DND-41 (cell line): ENCODE results near the gene NHLRC2.

Source experiments
- ATAC-seq: fragments of 200-7000 bp; cut with Tn5 transposase; 3 replicates; pipeline ENCODE4 v1.9.1; 2021; ENCODE audit warnings: low read depth; ENCODE audit not compliant: insufficient read depth
- DNase-seq: peaks from one replicate; pipeline ENCODE4 v3.0.0-alpha.2; 2020
- H2AFZ ChIP-seq: 2 replicates; pipeline ENCODE4 v1.6.0; 2012; ENCODE audit warnings: low read depth, low read length
- H3K27ac ChIP-seq: 2 replicates; pipeline ENCODE4 v1.5.1; 2012; ENCODE audit warnings: low read length, inconsistent platforms
- H3K27me3 ChIP-seq: fragments of 200-600 bp; sonication (generic); 2 replicates; pipeline ENCODE4 v1.6.0; 2012; ENCODE audit warnings: low read length, mild to moderate bottlenecking, inconsistent platforms; ENCODE audit not compliant: insufficient read depth, poor library complexity
- H3K36me3 ChIP-seq: 2 replicates; pipeline ENCODE4 v1.5.1; 2012; ENCODE audit warnings: low read length, inconsistent platforms; ENCODE audit not compliant: insufficient read depth
- H3K4me1 ChIP-seq: 2 replicates; pipeline ENCODE4 v1.5.1; 2012; ENCODE audit warnings: mild to moderate bottlenecking, low read length; ENCODE audit not compliant: insufficient read depth
- H3K4me2 ChIP-seq: 2 replicates; pipeline ENCODE4 v1.6.0; 2012; ENCODE audit warnings: mild to moderate bottlenecking, moderate library complexity, low read length, inconsistent platforms; ENCODE audit not compliant: insufficient read depth
- H3K4me3 ChIP-seq, 2 experiments: fragments of 200-600 bp in 1 of 2; shearing (Covaris generic) in 1 of 2; 2 replicates each; pipeline ENCODE4 v1.5.1; 2012 to 2016; ENCODE audit warnings: inconsistent platforms in 2 of 2, low read length in 2 of 2, mild to moderate bottlenecking in 2 of 2, low read depth in 1 of 2, moderate library complexity in 1 of 2
- H3K79me2 ChIP-seq: 2 replicates; pipeline ENCODE4 v1.6.0; 2012; ENCODE audit warnings: low read length, inconsistent platforms; ENCODE audit not compliant: insufficient read depth
- H3K9ac ChIP-seq: 2 replicates; pipeline ENCODE4 v1.6.0; 2012; ENCODE audit warnings: low read depth, mild to moderate bottlenecking, inconsistent platforms, low read length, moderate library complexity
- H3K9me3 ChIP-seq: 2 replicates; pipeline ENCODE4 v1.5.1; 2012; ENCODE audit warnings: low read length, moderate library complexity, mild to moderate bottlenecking, inconsistent platforms; ENCODE audit not compliant: insufficient read depth, severe bottlenecking
- H4K20me1 ChIP-seq: 2 replicates; pipeline ENCODE4 v1.6.0; 2012; ENCODE audit warnings: low read length; ENCODE audit not compliant: insufficient read depth
- EZH2 ChIP-seq: IDR thresholded peaks from 3 replicates; pipeline ENCODE4 v1.6.1; 2012; ENCODE audit warnings: borderline replicate concordance, low read depth, mild to moderate bottlenecking, moderate library complexity, low read length, inconsistent platforms; ENCODE audit not compliant: severe bottlenecking
- TF ChIP-seq, protein P1 (sequence below): IDR thresholded peaks from 2 replicates; pipeline ENCODE4 v1.5.1; 2012; ENCODE audit warnings: borderline replicate concordance, low read length, moderate library complexity, mild to moderate bottlenecking; ENCODE audit not compliant: poor library complexity, severe bottlenecking; ENCODE audit errors: extremely low read depth

Gene NHLRC2

DNA sequence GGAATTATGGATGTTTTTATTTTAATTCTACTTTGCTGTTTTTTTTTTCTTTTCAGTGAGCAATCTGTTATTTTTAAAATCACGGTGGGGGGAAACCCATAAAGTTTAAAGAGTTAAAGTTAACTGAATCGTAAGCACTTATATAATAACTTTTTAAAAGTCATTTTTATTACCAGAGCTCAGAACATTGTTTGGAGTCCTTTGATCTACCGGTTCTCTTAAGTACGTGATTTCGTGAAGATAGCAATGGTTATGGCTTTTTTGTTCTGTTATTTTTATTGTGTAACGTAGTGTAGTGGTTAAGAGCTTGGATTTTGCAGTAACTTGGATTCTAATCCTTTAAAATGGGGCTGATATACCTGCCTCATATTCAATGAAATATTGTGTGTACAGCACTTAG lies 57.4 kb downstream of the NHLRC2 start:
- H3K27me3 ChIP-seq, result no peaks in the 10 kb centered on the region
- H3K9ac ChIP-seq, result no peak overlapping the region
- no peaks in the 10 kb centered on the region for H4K20me1 ChIP-seq
- no peak for DNase-seq
- no peak overlapping the region for H3K27ac ChIP-seq
- no peak overlapping the region for H2AFZ ChIP-seq
- H3K79me2 ChIP-seq, result no peaks in the 10 kb centered on the region
- no peaks in the 10 kb centered on the region for H3K9me3 ChIP-seq
- no peak for TF ChIP-seq EZH2
- H3K36me3 ChIP-seq, result peaks cover 34% of the 10 kb centered on the region
- no peak overlapping the region for H3K4me3 ChIP-seq
- no peak overlapping the region for H3K4me2 ChIP-seq
- no peak for ATAC-seq
- no peaks in the 10 kb centered on the region for H3K4me1 ChIP-seq

DNA sequence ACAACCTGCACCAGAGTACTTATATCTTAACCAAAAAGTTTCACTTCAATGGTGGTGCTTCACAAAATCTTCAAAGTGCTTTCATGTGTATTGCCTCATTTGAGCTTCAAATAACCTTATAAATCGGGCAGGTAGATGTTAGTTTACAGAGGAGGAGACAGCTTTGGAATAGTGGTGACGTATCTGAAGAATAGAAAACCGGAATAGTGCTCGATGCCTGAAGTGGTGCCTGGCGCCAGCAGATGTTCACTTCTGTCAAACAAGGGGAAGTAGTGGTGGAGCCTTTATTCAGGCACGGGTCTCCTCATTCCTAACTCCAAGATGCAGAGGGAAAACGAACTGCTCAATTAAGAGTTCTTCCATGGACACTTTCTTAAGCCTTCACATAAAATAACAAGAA lies 58.1 kb downstream of the NHLRC2 start:
- Histone ChIP-seq H3K27me3 (no peaks in the 10 kb centered on the region), H3K9me3 (no peaks in the 10 kb centered on the region), H2AFZ (no peak overlapping the region), H3K4me1 (no peaks in the 10 kb centered on the region), H3K4me3 (no peak overlapping the region), H4K20me1 (no peaks in the 10 kb centered on the region), H3K27ac (no peak overlapping the region), H3K79me2 (no peaks in the 10 kb centered on the region), H3K36me3 (peaks cover 29% of the 10 kb centered on the region), H3K4me2 (no peak overlapping the region), H3K9ac (no peak overlapping the region)
- ATAC-seq (no peak), DNase-seq (no peak)
- TF ChIP-seq EZH2, result no peak
- TF ChIP-seq, protein P1, sequence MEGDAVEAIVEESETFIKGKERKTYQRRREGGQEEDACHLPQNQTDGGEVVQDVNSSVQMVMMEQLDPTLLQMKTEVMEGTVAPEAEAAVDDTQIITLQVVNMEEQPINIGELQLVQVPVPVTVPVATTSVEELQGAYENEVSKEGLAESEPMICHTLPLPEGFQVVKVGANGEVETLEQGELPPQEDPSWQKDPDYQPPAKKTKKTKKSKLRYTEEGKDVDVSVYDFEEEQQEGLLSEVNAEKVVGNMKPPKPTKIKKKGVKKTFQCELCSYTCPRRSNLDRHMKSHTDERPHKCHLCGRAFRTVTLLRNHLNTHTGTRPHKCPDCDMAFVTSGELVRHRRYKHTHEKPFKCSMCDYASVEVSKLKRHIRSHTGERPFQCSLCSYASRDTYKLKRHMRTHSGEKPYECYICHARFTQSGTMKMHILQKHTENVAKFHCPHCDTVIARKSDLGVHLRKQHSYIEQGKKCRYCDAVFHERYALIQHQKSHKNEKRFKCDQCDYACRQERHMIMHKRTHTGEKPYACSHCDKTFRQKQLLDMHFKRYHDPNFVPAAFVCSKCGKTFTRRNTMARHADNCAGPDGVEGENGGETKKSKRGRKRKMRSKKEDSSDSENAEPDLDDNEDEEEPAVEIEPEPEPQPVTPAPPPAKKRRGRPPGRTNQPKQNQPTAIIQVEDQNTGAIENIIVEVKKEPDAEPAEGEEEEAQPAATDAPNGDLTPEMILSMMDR, result no peak

DNA sequence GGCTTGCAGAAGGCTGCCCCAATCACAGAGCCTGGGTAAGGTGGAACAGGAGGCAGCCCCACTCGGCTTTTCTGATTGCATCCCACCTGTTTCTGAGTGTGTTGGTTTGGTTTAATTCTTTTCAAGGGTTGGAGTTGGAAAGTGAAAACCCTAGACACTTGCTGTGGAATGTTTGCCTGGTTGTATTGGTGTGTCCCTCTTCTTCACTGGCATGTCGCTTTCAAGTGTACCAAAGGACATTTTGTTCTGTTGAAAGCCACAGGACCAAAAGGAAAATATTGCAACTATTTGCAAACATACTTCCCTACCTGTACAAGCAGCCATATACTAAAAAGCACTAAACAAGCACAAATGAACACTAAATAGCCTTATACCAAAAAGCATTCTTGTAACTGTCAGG lies 60.5 kb downstream of the NHLRC2 start:
- Histone ChIP-seq H4K20me1 (no peaks in the 10 kb centered on the region), H3K4me1 (no peaks in the 10 kb centered on the region), H3K4me3 (no peak overlapping the region), H3K27ac (no peak overlapping the region), H3K36me3 (peaks cover 11% of the 10 kb centered on the region), H3K79me2 (no peaks in the 10 kb centered on the region), H3K9ac (no peak overlapping the region), H2AFZ (no peak overlapping the region), H3K4me2 (no peak overlapping the region), H3K9me3 (no peaks in the 10 kb centered on the region), H3K27me3 (no peaks in the 10 kb centered on the region)
- DNase-seq (no peak), ATAC-seq (no peak)
- TF ChIP-seq, protein P1, result no peak
- TF ChIP-seq EZH2, result no peak

DNA sequence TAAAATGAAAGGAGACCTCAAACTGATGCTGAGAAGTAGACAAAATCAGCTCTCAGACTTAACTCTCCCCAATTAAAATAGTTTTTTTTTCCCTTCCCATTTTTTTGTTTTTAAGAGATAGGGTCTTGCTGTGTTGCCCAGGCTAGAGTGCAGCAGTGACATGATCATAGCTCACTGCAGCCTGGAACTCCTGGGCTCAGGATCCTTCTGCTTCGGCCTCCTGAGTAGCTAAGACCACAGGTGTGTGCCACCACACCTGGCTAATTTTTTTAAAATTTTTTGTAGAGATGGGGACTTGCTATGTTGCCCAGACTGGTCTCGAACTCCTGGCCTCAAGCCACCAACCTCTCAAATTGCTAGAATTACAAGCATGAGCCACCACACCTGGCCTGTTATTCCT lies 61.1 kb downstream of the NHLRC2 start:
- Histone ChIP-seq H3K4me2 (no peak overlapping the region), H3K4me1 (no peaks in the 10 kb centered on the region), H3K9ac (no peak overlapping the region), H3K27ac (no peak overlapping the region), H2AFZ (no peak overlapping the region), H3K79me2 (no peaks in the 10 kb centered on the region), H3K4me3 (no peak overlapping the region), H3K9me3 (no peaks in the 10 kb centered on the region), H4K20me1 (no peaks in the 10 kb centered on the region), H3K36me3 (peaks cover 7% of the 10 kb centered on the region), H3K27me3 (no peaks in the 10 kb centered on the region)
- TF ChIP-seq EZH2, result no peak
- TF ChIP-seq, protein P1, result no peak
- no peak for ATAC-seq
- DNase-seq, result no peak
